Mesendoderm (in vitro differentiated cells): ENCODE measurements around the gene BCL6B. TPM values are rescaled to one million over a fixed set of nuclear protein-coding genes. Genes with fewer than 3 reads are reported as not detected.
"Not testable (repeated sequence)": the region's sequence is repeated elsewhere in the genome, so short reads cannot be mapped to it uniquely, and the experiment has no call there.

Experiments
- DNase-seq: peaks from one replicate; pipeline ENCODE4 v3.0.0; 2013
- H2AK5ac ChIP-seq: 2 replicates; pipeline ENCODE4 v1.6.1; 2013; ENCODE audit warnings: low read length, inconsistent platforms
- H2BK120ac ChIP-seq: 2 replicates; pipeline ENCODE4 v1.6.1; 2013; ENCODE audit warnings: low read depth, mild to moderate bottlenecking, low read length, moderate library complexity, mixed read lengths
- H2BK15ac ChIP-seq: replicated peaks from 2 replicates; pipeline ENCODE4 v1.6.1; 2013; ENCODE audit warnings: low read depth, mild to moderate bottlenecking, moderate library complexity
- H2BK5ac ChIP-seq: 2 replicates; pipeline ENCODE4 v1.6.1; 2013; ENCODE audit warnings: low read length, inconsistent platforms
- H3K18ac ChIP-seq: 2 replicates; pipeline ENCODE4 v1.6.1; 2013; ENCODE audit warnings: mild to moderate bottlenecking, low read length, mixed read lengths
- H3K23ac ChIP-seq: one replicate; pipeline ENCODE4 v1.6.1; 2013; ENCODE audit warnings: low read length
- H3K27ac ChIP-seq: 2 replicates; pipeline ENCODE4 v1.5.1; 2013; ENCODE audit warnings: low read depth, mild to moderate bottlenecking, inconsistent platforms, low read length, moderate library complexity
- H3K27me3 ChIP-seq: 2 replicates; pipeline ENCODE4 v1.6.1; 2013; ENCODE audit warnings: low read length, control low read depth, mild to moderate bottlenecking, inconsistent platforms; ENCODE audit not compliant: insufficient read depth, poor library complexity
- H3K36me3 ChIP-seq: 2 replicates; pipeline ENCODE4 v1.6.1; 2013; ENCODE audit warnings: low read length, inconsistent platforms; ENCODE audit not compliant: control insufficient read depth, insufficient read depth
- H3K4ac ChIP-seq: one replicate; pipeline ENCODE4 v1.6.1; 2013; ENCODE audit warnings: low read depth, mild to moderate bottlenecking, low read length, moderate library complexity
- H3K4me1 ChIP-seq: 2 replicates; pipeline ENCODE4 v1.6.1; 2013; ENCODE audit warnings: low read depth, low read length, inconsistent platforms; ENCODE audit not compliant: control insufficient read depth
- H3K4me2 ChIP-seq: 2 replicates; pipeline ENCODE4 v1.6.1; 2013; ENCODE audit warnings: low read length
- H3K4me3 ChIP-seq: 2 replicates; pipeline ENCODE4 v1.5.1; 2013; ENCODE audit warnings: mild to moderate bottlenecking, low read length
- H3K56ac ChIP-seq: one replicate; pipeline ENCODE4 v1.6.1; 2013; ENCODE audit warnings: low read length
- H3K79me1 ChIP-seq: 2 replicates; pipeline ENCODE4 v1.6.1; 2013; ENCODE audit warnings: low read length, inconsistent platforms
- H3K79me2 ChIP-seq: 2 replicates; pipeline ENCODE4 v1.6.1; 2013; ENCODE audit warnings: mild to moderate bottlenecking, low read length; ENCODE audit not compliant: control insufficient read depth, insufficient read depth
- H3K9ac ChIP-seq: 2 replicates; pipeline ENCODE4 v1.6.1; 2013; ENCODE audit warnings: low read length, inconsistent platforms
- H4K5ac ChIP-seq: one replicate; pipeline ENCODE4 v1.6.1; 2013; ENCODE audit warnings: low read length
- H4K8ac ChIP-seq: one replicate; pipeline ENCODE4 v1.6.1; 2013; ENCODE audit warnings: low read depth, mild to moderate bottlenecking, control low read depth, low read length, moderate library complexity
- WGBS: extraction: QIAGEN DNeasy Blood & Tissue Kit; methylation state at CpG from one replicate; pipeline ENCODE4 v1.1.7; 2013; ENCODE audit warnings: low lambda C conversion rate, missing lambda C conversion rate; ENCODE audit not compliant: insufficient coverage; ENCODE audit errors: extremely low coverage; 5-methylcytosine and 5-hydroxymethylcytosine counted together
- polyA plus RNA-seq, 2 experiments: library from polyadenylated mRNA; stranded (reverse); fragments of 200-250 nt; gene quantifications; one replicate each; pipeline ENCODE4 v1.2.3, GENCODE V29; 2013

The BCL6B gene
- polyA plus RNA-seq (2013, experiment 1 of 2): 0.87 TPM
- 1.1 TPM for polyA plus RNA-seq (2013, experiment 2 of 2)

- Histone ChIP-seq H2AK5ac (no peak within 1 kb of the TSS), H3K4ac (no peak within 1 kb of the TSS), H3K4me3 (peak within 1 kb of the TSS; percentile 63), H3K23ac (no peak within 1 kb of the TSS), H3K27ac (no peak within 1 kb of the TSS), H3K27me3 (no peaks in the 10 kb centered on the region), H3K79me1 (no peaks in the 10 kb centered on the region), H3K18ac (no peak within 1 kb of the TSS), H3K4me1 (peaks cover 5% of the 10 kb centered on the region), H3K9ac (peak within 1 kb of the TSS; percentile 87), H4K5ac (peak within 1 kb of the TSS; percentile 65), H3K4me2 (peak within 1 kb of the TSS; percentile 96), H4K8ac (no peak within 1 kb of the TSS), H2BK15ac (no peak within 1 kb of the TSS), H3K36me3 (no peaks in the 10 kb centered on the region), H3K79me2 (no peaks in the 10 kb centered on the region), H2BK120ac (no peak within 1 kb of the TSS), H2BK5ac (no peak within 1 kb of the TSS), H3K56ac (peak within 1 kb of the TSS; percentile 91)
- no CpG with 5 or more reads among the region's 47 CpGs for WGBS
- DNase-seq: no peak
Measured at GRCh38 chr17:7022781-7023571, at the start of gene BCL6B. Gene BCL6B (plus strand): TSS chr17:7023050. CDS start chr17:7023672, 622 bp downstream.

- DNase-seq, H4K8ac ChIP-seq, H2BK15ac ChIP-seq, H3K56ac ChIP-seq, H3K27me3 ChIP-seq, H3K27ac ChIP-seq, H3K36me3 ChIP-seq, H2AK5ac ChIP-seq, H3K4me3 ChIP-seq, H3K4me2 ChIP-seq, H3K18ac ChIP-seq, H4K5ac ChIP-seq, H3K4ac ChIP-seq, H3K4me1 ChIP-seq, H3K79me1 ChIP-seq, H3K23ac ChIP-seq, H3K79me2 ChIP-seq, H3K9ac ChIP-seq, H2BK5ac ChIP-seq, H2BK120ac ChIP-seq: not testable (repeated sequence)
- no CpG with 5 or more reads among the region's 5 CpGs for WGBS
Measured at GRCh38 chr17:6979440-6979839, 43.4 kb upstream of the BCL6B start.

GRCh38 chr17:6981426-6981825 lies 41.4 kb upstream of the BCL6B start:
- no peak overlapping the region for H4K8ac ChIP-seq
- DNase-seq: no peak
- no peak overlapping the region for H3K27ac ChIP-seq
- H3K9ac ChIP-seq: no peak overlapping the region
- WGBS: no CpG with 5 or more reads among the region's 1 CpG
- no peak overlapping the region for H3K4me3 ChIP-seq
- no peak overlapping the region for H2BK5ac ChIP-seq
- H3K4me2 ChIP-seq: no peak overlapping the region
- H3K23ac ChIP-seq: no peak overlapping the region
- H3K4me1 ChIP-seq: no peaks in the 10 kb centered on the region
- H2BK15ac ChIP-seq: no peak overlapping the region
- H3K18ac ChIP-seq: no peak overlapping the region
- no peaks in the 10 kb centered on the region for H3K27me3 ChIP-seq
- H2AK5ac ChIP-seq: no peak overlapping the region
- no peaks in the 10 kb centered on the region for H3K79me2 ChIP-seq
- H3K4ac ChIP-seq: no peak overlapping the region
- no peak overlapping the region for H2BK120ac ChIP-seq
- H3K36me3 ChIP-seq: no peaks in the 10 kb centered on the region
- H3K79me1 ChIP-seq: no peaks in the 10 kb centered on the region
- H3K56ac ChIP-seq: no peak overlapping the region
- no peak overlapping the region for H4K5ac ChIP-seq

GRCh38 chr17:6985266-6985665 lies 37.6 kb upstream of the BCL6B start:
- WGBS: no CpG with 5 or more reads among the region's 4 CpGs
- Histone ChIP-seq H3K79me2 (no peaks in the 10 kb centered on the region), H3K9ac (no peak overlapping the region), H4K8ac (no peak overlapping the region), H3K4me3 (no peak overlapping the region), H4K5ac (no peak overlapping the region), H3K27me3 (no peaks in the 10 kb centered on the region), H2AK5ac (no peak overlapping the region), H3K79me1 (no peaks in the 10 kb centered on the region), H3K36me3 (no peaks in the 10 kb centered on the region), H3K4me2 (no peak overlapping the region), H2BK5ac (no peak overlapping the region), H2BK120ac (no peak overlapping the region), H3K18ac (no peak overlapping the region), H3K4me1 (no peaks in the 10 kb centered on the region), H3K23ac (no peak overlapping the region), H3K56ac (no peak overlapping the region), H3K4ac (no peak overlapping the region), H2BK15ac (no peak overlapping the region), H3K27ac (no peak overlapping the region)
- no peak for DNase-seq

- no peaks in the 10 kb centered on the region for H3K79me1 ChIP-seq
- H3K23ac ChIP-seq: no peak overlapping the region
- H2BK5ac ChIP-seq: no peak overlapping the region
- no peak overlapping the region for H4K5ac ChIP-seq
- H3K79me2 ChIP-seq: no peaks in the 10 kb centered on the region
- H3K27me3 ChIP-seq: no peaks in the 10 kb centered on the region
- no peak overlapping the region for H2BK15ac ChIP-seq
- H3K9ac ChIP-seq: no peak overlapping the region
- no peak overlapping the region for H3K4me2 ChIP-seq
- no peak overlapping the region for H3K4me3 ChIP-seq
- no peak overlapping the region for H3K27ac ChIP-seq
- H3K18ac ChIP-seq: no peak overlapping the region
- no CpG with 5 or more reads among the region's 3 CpGs for WGBS
- H3K36me3 ChIP-seq: no peaks in the 10 kb centered on the region
- no peaks in the 10 kb centered on the region for H3K4me1 ChIP-seq
- no peak overlapping the region for H4K8ac ChIP-seq
- H2AK5ac ChIP-seq: no peak overlapping the region
- DNase-seq: no peak
- no peak overlapping the region for H3K56ac ChIP-seq
- H3K4ac ChIP-seq: no peak overlapping the region
- H2BK120ac ChIP-seq: no peak overlapping the region
Measured at GRCh38 chr17:6986676-6987075, 36.2 kb upstream of the BCL6B start.

GRCh38 chr17:6989779-6990178 lies 33.1 kb upstream of the BCL6B start:
- no peak overlapping the region for H2AK5ac ChIP-seq

More at GRCh38 chr17:6989779-6990178, 33.1 kb upstream of the BCL6B start:
- no peaks in the 10 kb centered on the region for H3K79me2 ChIP-seq
- H3K4me2 ChIP-seq: no peak overlapping the region
- no peak overlapping the region for H3K4me3 ChIP-seq
- no peaks in the 10 kb centered on the region for H3K79me1 ChIP-seq
- H3K27ac ChIP-seq: no peak overlapping the region
- DNase-seq: no peak
- WGBS: no CpG with 5 or more reads among the region's 2 CpGs
- H3K36me3 ChIP-seq: no peaks in the 10 kb centered on the region
- H3K56ac ChIP-seq: no peak overlapping the region
- H3K23ac ChIP-seq: no peak overlapping the region
- H2BK15ac ChIP-seq: no peak overlapping the region
- H4K5ac ChIP-seq: no peak overlapping the region
- no peak overlapping the region for H4K8ac ChIP-seq
- H2BK5ac ChIP-seq: no peak overlapping the region
- no peaks in the 10 kb centered on the region for H3K4me1 ChIP-seq
- H2BK120ac ChIP-seq: no peak overlapping the region
- no peak overlapping the region for H3K4ac ChIP-seq
- H3K18ac ChIP-seq: no peak overlapping the region
- no peaks in the 10 kb centered on the region for H3K27me3 ChIP-seq
- no peak overlapping the region for H3K9ac ChIP-seq
